Nephron (organoid): ENCODE measurements around the gene GALNT2.
A peak's percentile ranks its signal among the peaks of the same experiment; 100 is the strongest.

Experiments
- H3K27ac Mint-ChIP-seq, 3 experiments: 2 replicates each; pipeline ENCODE4 v1.8.0; 2020; ENCODE audit warnings: mixed read lengths in 3 of 3, mild to moderate bottlenecking in 2 of 3, moderate library complexity in 1 of 3
- H3K27me3 Mint-ChIP-seq: 2 replicates; pipeline ENCODE4 v1.8.0; 2021; ENCODE audit warnings: low read depth, mild to moderate bottlenecking, moderate library complexity, mixed read lengths
- H3K36me3 Mint-ChIP-seq: 2 replicates; pipeline ENCODE4 v1.8.0; 2020; ENCODE audit warnings: low read depth, mixed read lengths
- H3K4me1 Mint-ChIP-seq: 2 replicates; pipeline ENCODE4 v1.8.0; 2020; ENCODE audit warnings: mixed read lengths
- H3K4me3 Mint-ChIP-seq, 3 experiments: 2 replicates each; pipeline ENCODE4 v1.8.0; 2020; ENCODE audit warnings: mild to moderate bottlenecking in 3 of 3, mixed read lengths in 3 of 3, moderate library complexity in 2 of 3
- H3K9me3 Mint-ChIP-seq: 2 replicates; pipeline ENCODE4 v1.8.0; 2020; ENCODE audit warnings: mixed read lengths
- CTCF ChIP-seq, 3 experiments: fragments of 200-600 bp; sonication (generic); IDR thresholded peaks; one replicate each; pipeline ENCODE4 v1.5.0; 2021; ENCODE audit warnings: antibody characterized with exemption in 3 of 3; ENCODE audit not compliant: unreplicated experiment in 3 of 3

The GALNT2 gene

DNA sequence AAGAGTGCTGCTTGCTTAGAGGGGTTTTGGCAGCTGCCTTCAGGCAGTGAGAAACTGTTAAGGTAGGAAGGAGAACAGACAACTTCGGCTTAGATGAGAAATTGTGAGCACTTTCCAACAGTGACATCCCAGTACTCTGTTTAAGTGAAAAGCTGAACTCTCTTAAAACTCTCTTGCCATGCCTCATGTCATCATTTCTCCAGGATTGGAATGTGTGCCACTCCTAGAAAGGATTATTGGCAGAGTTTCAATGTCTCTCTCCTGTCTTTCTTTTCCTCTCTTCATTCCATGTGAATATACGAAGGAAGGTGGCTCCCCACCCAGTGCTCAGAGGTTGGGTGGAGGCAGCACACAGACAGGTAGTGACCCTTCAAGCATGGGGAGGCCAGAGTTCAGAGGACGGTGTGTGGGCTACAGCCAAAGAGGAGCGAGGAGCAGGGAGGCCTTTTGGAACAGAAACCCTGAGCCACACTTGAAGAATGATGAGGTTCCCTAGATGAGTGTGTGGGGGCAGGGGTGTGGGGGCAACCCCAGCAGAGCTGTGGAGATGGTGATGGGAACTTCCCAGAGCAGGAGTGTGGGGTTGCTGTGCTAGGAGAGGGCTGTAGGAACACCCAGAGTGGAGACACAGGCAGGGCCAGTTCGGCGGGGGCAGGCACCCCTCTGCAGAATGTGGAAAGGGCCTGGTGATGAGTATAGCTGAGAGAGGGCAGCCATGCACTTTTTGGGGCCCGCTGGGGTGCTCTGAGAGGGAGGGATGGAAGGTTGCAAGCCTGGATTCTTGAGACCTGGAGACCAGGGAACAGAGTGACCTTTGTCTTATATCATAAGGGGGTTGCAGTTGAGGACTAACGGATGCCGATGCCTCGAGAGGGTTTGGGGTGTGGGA, 58.8 kb downstream of the GALNT2 start:
- no peaks in the 10 kb centered on the region for H3K27me3 Mint-ChIP-seq
- H3K36me3 Mint-ChIP-seq: peaks cover 2% of the 10 kb centered on the region
- H3K4me3 Mint-ChIP-seq: peak overlapping the region in 1 of 3 experiments; percentile 1
- H3K4me1 Mint-ChIP-seq: peaks cover 84% of the 10 kb centered on the region
- peak overlapping the region; percentile 51 to 65 (median 60) for H3K27ac Mint-ChIP-seq
- H3K9me3 Mint-ChIP-seq: no peaks in the 10 kb centered on the region
- no peak for TF ChIP-seq CTCF (IDR thresholded peaks at IDR 0.05; ENCODE audit: unreplicated experiment in 3 of 3)

GRCh38 chr1:230126529-230127104, 59.6 kb downstream of the GALNT2 start:
- H3K9me3 Mint-ChIP-seq: no peaks in the 10 kb centered on the region
- no peak for TF ChIP-seq CTCF (IDR thresholded peaks at IDR 0.05; ENCODE audit: unreplicated experiment in 3 of 3)
- H3K27ac Mint-ChIP-seq: peak overlapping the region; percentile 55 to 65 (median 60)
- H3K27me3 Mint-ChIP-seq: no peaks in the 10 kb centered on the region
- H3K36me3 Mint-ChIP-seq: no peaks in the 10 kb centered on the region
- no peak overlapping the region for H3K4me3 Mint-ChIP-seq
- peaks cover 83% of the 10 kb centered on the region for H3K4me1 Mint-ChIP-seq

DNA sequence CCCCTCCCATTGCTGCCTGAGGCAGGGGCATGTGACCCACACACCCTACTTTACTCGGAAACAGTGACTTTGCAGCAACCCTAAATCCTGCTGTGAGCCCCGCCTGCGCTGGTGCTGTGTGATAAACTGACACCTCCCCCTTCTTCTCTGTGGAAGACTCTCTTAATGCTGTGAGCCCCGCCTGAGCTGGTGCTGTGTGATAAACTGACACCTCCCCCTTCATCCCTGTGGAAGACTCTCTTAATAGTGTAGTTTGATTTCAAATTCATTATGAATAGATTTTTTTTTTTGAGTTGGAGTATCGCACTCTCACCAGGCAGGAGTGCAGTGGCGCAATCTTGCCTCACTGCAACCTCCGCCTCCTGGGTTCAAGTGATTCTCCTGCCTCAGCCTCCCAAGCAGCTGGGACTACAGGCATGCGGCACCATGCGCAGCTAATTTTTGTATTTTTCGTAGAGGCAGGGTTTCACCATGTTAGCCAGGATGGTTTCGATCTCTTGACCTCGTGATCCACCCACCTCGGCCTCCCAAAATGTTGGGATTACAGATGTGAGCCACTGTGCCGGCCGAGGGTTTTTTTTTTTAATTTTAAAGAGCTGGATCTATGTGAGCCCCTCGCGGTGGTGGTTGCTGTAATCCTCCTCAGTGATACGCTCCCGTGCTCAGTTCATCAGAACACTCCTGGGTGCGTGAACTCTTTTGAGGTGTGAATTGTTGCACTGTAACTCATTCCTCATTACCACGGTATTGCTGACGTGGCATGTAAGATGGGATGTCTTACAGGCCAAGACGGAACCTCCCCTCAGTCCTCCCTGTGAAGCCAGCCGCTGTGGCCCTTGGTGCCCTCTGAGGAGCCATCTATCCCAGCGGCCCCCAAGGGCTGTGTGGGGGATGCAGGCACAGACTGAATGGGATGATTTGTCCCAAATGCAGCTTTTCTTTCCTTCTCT, 60.3 kb downstream of the GALNT2 start:
- Mint-ChIP-seq H3K27ac (peak overlapping the region; percentile 60 to 81 (median 72)), H3K4me3 (peak overlapping the region in 2 of 3 experiments; percentile 5 to 26), H3K27me3 (peaks cover 3% of the 10 kb centered on the region), H3K36me3 (no peaks in the 10 kb centered on the region), H3K4me1 (peaks cover 84% of the 10 kb centered on the region), H3K9me3 (no peaks in the 10 kb centered on the region)
- TF ChIP-seq CTCF (IDR thresholded peaks at IDR 0.05; ENCODE audit: unreplicated experiment in 3 of 3): no peak

GRCh38 chr1:230128569-230129285, 61.7 kb downstream of the GALNT2 start:
- no peaks in the 10 kb centered on the region for H3K9me3 Mint-ChIP-seq
- H3K4me1 Mint-ChIP-seq: peaks cover 81% of the 10 kb centered on the region
- peaks cover 4% of the 10 kb centered on the region for H3K27me3 Mint-ChIP-seq
- no peaks in the 10 kb centered on the region for H3K36me3 Mint-ChIP-seq
- H3K27ac Mint-ChIP-seq: peak overlapping the region; percentile 38 to 81 (median 72)
- TF ChIP-seq CTCF (IDR thresholded peaks at IDR 0.05; ENCODE audit: unreplicated experiment in 3 of 3): no peak
- H3K4me3 Mint-ChIP-seq: no peak overlapping the region

- H3K36me3 Mint-ChIP-seq: no peaks in the 10 kb centered on the region
- H3K9me3 Mint-ChIP-seq: no peaks in the 10 kb centered on the region
- H3K4me3 Mint-ChIP-seq: no peak overlapping the region
- H3K27me3 Mint-ChIP-seq: peaks cover 9% of the 10 kb centered on the region
- no peak for TF ChIP-seq CTCF (IDR thresholded peaks at IDR 0.05; ENCODE audit: unreplicated experiment in 3 of 3)
- H3K4me1 Mint-ChIP-seq: peaks cover 76% of the 10 kb centered on the region
- peak overlapping the region in 2 of 3 experiments; percentile 38 to 72 for H3K27ac Mint-ChIP-seq
These were observed 62.3 kb downstream of the GALNT2 start for GRCh38 chr1:230129341-230129740.
